H9 (cell line): ENCODE data around the gene ASPN. TPM values are rescaled to one million over a fixed set of nuclear protein-coding genes. Genes with fewer than 3 reads are reported as not detected.

Source experiments
- DNase-seq: peaks from one replicate; pipeline ENCODE4 v3.0.0-alpha.2; 2017
- H2AFZ ChIP-seq: one replicate; pipeline ENCODE4 v1.6.1; 2013; ENCODE audit warnings: mild to moderate bottlenecking, low read length, control low read depth, moderate library complexity
- H2AK5ac ChIP-seq: 2 replicates; pipeline ENCODE4 v1.6.1; 2013; ENCODE audit warnings: low read length, control low read depth, mixed read lengths; ENCODE audit not compliant: insufficient read length
- H2BK120ac ChIP-seq: one replicate; pipeline ENCODE4 v1.6.1; 2013; ENCODE audit warnings: low read depth, mild to moderate bottlenecking, low read length, control low read depth, inconsistent platforms; ENCODE audit not compliant: poor library complexity, severe bottlenecking
- H2BK12ac ChIP-seq: 2 replicates; pipeline ENCODE4 v1.6.1; 2013; ENCODE audit warnings: low read length, control low read depth, mixed read lengths, low read depth; ENCODE audit not compliant: insufficient read length
- H2BK15ac ChIP-seq: 2 replicates; pipeline ENCODE4 v1.6.1; 2013; ENCODE audit warnings: low read depth, low read length, control low read depth
- H2BK20ac ChIP-seq: one replicate; pipeline ENCODE4 v1.6.1; 2013; ENCODE audit warnings: low read depth, mild to moderate bottlenecking, low read length, control low read depth, inconsistent platforms; ENCODE audit not compliant: poor library complexity, severe bottlenecking
- H2BK5ac ChIP-seq: 2 replicates; pipeline ENCODE4 v1.6.1; 2013; ENCODE audit warnings: low read length, control low read depth, mixed read lengths; ENCODE audit not compliant: insufficient read length
- H3K14ac ChIP-seq: 2 replicates; pipeline ENCODE4 v1.6.1; 2013; ENCODE audit warnings: low read length, control low read depth; ENCODE audit not compliant: insufficient read depth
- H3K18ac ChIP-seq: 2 replicates; pipeline ENCODE4 v1.6.1; 2013; ENCODE audit warnings: low read depth, mild to moderate bottlenecking, mixed read lengths, low read length, control low read depth; ENCODE audit not compliant: insufficient read length
- H3K23ac ChIP-seq: 2 replicates; pipeline ENCODE4 v1.6.1; 2013; ENCODE audit warnings: low read length, control low read depth, mixed read lengths, low read depth; ENCODE audit not compliant: insufficient read length
- H3K23me2 ChIP-seq: 2 replicates; pipeline ENCODE4 v1.6.1; 2013; ENCODE audit warnings: low read depth, mild to moderate bottlenecking, mixed read lengths, low read length, control low read depth; ENCODE audit not compliant: insufficient read length, poor library complexity, severe bottlenecking
- H3K27ac ChIP-seq: 2 replicates; pipeline ENCODE4 v1.5.1; 2013; ENCODE audit warnings: low read length, control low read depth, mixed read lengths, low read depth; ENCODE audit not compliant: insufficient read length
- H3K27me3 ChIP-seq: 2 replicates; pipeline ENCODE4 v1.6.1; 2013; ENCODE audit warnings: low read length, control low read depth, inconsistent platforms; ENCODE audit not compliant: insufficient read depth
- H3K4ac ChIP-seq: 2 replicates; pipeline ENCODE4 v1.6.1; 2013; ENCODE audit warnings: low read depth, mild to moderate bottlenecking, control low read depth, inconsistent platforms, low read length, moderate library complexity
- H3K4me1 ChIP-seq: 2 replicates; pipeline ENCODE4 v1.6.1; 2013; ENCODE audit warnings: low read length, control low read depth, inconsistent platforms; ENCODE audit not compliant: insufficient read depth
- H3K4me2 ChIP-seq: 2 replicates; pipeline ENCODE4 v1.6.1; 2013; ENCODE audit warnings: low read length, control low read depth, mixed read lengths; ENCODE audit not compliant: insufficient read length, insufficient read depth
- H3K56ac ChIP-seq: 2 replicates; pipeline ENCODE4 v1.6.1; 2013; ENCODE audit warnings: low read depth, mild to moderate bottlenecking, mixed read lengths, low read length, control low read depth; ENCODE audit not compliant: insufficient read length
- H3K79me1 ChIP-seq: 2 replicates; pipeline ENCODE4 v1.6.1; 2013; ENCODE audit warnings: low read depth, mild to moderate bottlenecking, moderate library complexity, low read length, control low read depth, inconsistent platforms; ENCODE audit not compliant: insufficient read depth, poor library complexity, severe bottlenecking
- H3K79me2 ChIP-seq: 2 replicates; pipeline ENCODE4 v1.6.1; 2013; ENCODE audit warnings: low read length, control low read depth, inconsistent platforms; ENCODE audit not compliant: insufficient read depth
- H3K9ac ChIP-seq: 2 replicates; pipeline ENCODE4 v1.6.1; 2013; ENCODE audit warnings: low read length, control low read depth, mixed read lengths; ENCODE audit not compliant: insufficient read length; ENCODE audit errors: extremely low read depth
- H3K9me3 ChIP-seq: one replicate; pipeline ENCODE4 v1.6.1; 2013; ENCODE audit warnings: low read depth, low read length, inconsistent platforms; ENCODE audit not compliant: control insufficient read depth
- H3T11ph ChIP-seq: one replicate; pipeline ENCODE4 v1.6.1; 2013; ENCODE audit warnings: mild to moderate bottlenecking, low read length, control low read depth, inconsistent platforms
- H4K20me1 ChIP-seq: one replicate; pipeline ENCODE4 v1.6.1; 2013; ENCODE audit not compliant: control insufficient read depth, insufficient read length, insufficient read depth
- H4K5ac ChIP-seq: 2 replicates; pipeline ENCODE4 v1.6.1; 2013; ENCODE audit warnings: low read depth, mild to moderate bottlenecking, mixed read lengths, low read length, control low read depth; ENCODE audit not compliant: insufficient read length
- H4K8ac ChIP-seq: replicated peaks from 2 replicates; pipeline ENCODE4 v1.6.1; 2013; ENCODE audit warnings: low read length, control low read depth, mixed read lengths, low read depth; ENCODE audit not compliant: insufficient read length
- H4K91ac ChIP-seq: 2 replicates; pipeline ENCODE4 v1.6.1; 2013; ENCODE audit warnings: low read depth, mild to moderate bottlenecking, moderate library complexity, mixed read lengths, low read length, control low read depth; ENCODE audit not compliant: insufficient read length
- H3K27ac Mint-ChIP-seq, 3 experiments: 2 replicates in 2 of 3; 3 replicates in 1 of 3; pipeline ENCODE4 v1.8.0; 2020 to 2021; ENCODE audit warnings: mixed read lengths in 3 of 3, mild to moderate bottlenecking in 1 of 3, moderate library complexity in 1 of 3
- H3K27me3 Mint-ChIP-seq: 2 replicates; pipeline ENCODE4 v1.8.0; 2021; ENCODE audit warnings: low read depth, mild to moderate bottlenecking, moderate library complexity, mixed read lengths
- H3K36me3 Mint-ChIP-seq, 3 experiments: 2 replicates in 2 of 3; 3 replicates in 1 of 3; pipeline ENCODE4 v1.8.0; 2020 to 2021; ENCODE audit warnings: low read depth in 3 of 3, mixed read lengths in 3 of 3; ENCODE audit not compliant: insufficient read depth in 1 of 3
- H3K4me1 Mint-ChIP-seq, 2 experiments: 2 replicates each; pipeline ENCODE4 v1.8.0; 2020; ENCODE audit warnings: mixed read lengths in 2 of 2
- H3K4me3 Mint-ChIP-seq, 2 experiments: 2 replicates in 1 of 2; 3 replicates in 1 of 2; pipeline ENCODE4 v1.8.0; 2020 to 2021; ENCODE audit warnings: mild to moderate bottlenecking in 2 of 2, mixed read lengths in 2 of 2, moderate library complexity in 1 of 2
- H3K9me3 Mint-ChIP-seq, 2 experiments: 2 replicates in 1 of 2; 3 replicates in 1 of 2; pipeline ENCODE4 v1.8.0; 2020; ENCODE audit warnings: mild to moderate bottlenecking in 2 of 2, mixed read lengths in 2 of 2, moderate library complexity in 1 of 2
- CTCF ChIP-seq: fragments of 200-600 bp; sonication (generic); conservative IDR thresholded peaks from 3 replicates; pipeline ENCODE4 v1.8.0; 2021; ENCODE audit warnings: antibody characterized with exemption, mild to moderate bottlenecking
- WGBS: extraction: QIAGEN DNeasy Blood & Tissue Kit; methylation state at CpG from one replicate; pipeline ENCODE4 v1.1.7; 2013; ENCODE audit warnings: missing lambda C conversion rate, low lambda C conversion rate, mixed read lengths; ENCODE audit not compliant: insufficient read length; ENCODE audit errors: extremely low coverage; 5-methylcytosine and 5-hydroxymethylcytosine counted together
- total RNA-seq: library from RNA; stranded (reverse); gene quantifications from 2 replicates; pipeline ENCODE4 v1.2.1, GENCODE V29; 2021

Gene ASPN
- total RNA-seq, 1 experiment from 2014 or later: not detected

- H3K4me3 Mint-ChIP-seq: no peak overlapping the region
These were observed 12.6 kb upstream of the ASPN start for GRCh38 chr9:92494856-92495255.

More at GRCh38 chr9:92494856-92495255, 12.6 kb upstream of the ASPN start:
- Mint-ChIP-seq H3K36me3 (no peaks in the 10 kb centered on the region; a peak in 1 of 7 replicates), H3K4me1 (peaks cover 5 to 9% of the 10 kb centered on the region in 2 experiments), H3K27me3 (no peaks in the 10 kb centered on the region), H3K27ac (no peak overlapping the region), H3K9me3 (no peaks in the 10 kb centered on the region)
- no peak overlapping the region for H3K18ac ChIP-seq
- no peak overlapping the region for H2BK20ac ChIP-seq
- H3K4me2 ChIP-seq: no peak overlapping the region
- no peak overlapping the region for H2BK120ac ChIP-seq
- no peak overlapping the region for H4K91ac ChIP-seq
- no peak overlapping the region for H4K8ac ChIP-seq
- no peak overlapping the region for H3K27ac ChIP-seq
- H2BK15ac ChIP-seq: no peak overlapping the region
- no peaks in the 10 kb centered on the region for H3K23me2 ChIP-seq
- no peaks in the 10 kb centered on the region for H3K79me1 ChIP-seq
- H4K20me1 ChIP-seq: no peaks in the 10 kb centered on the region
- no peak overlapping the region for H3K14ac ChIP-seq
- H4K5ac ChIP-seq: no peak overlapping the region
- H2BK5ac ChIP-seq: no peak overlapping the region
- no peak for DNase-seq
- no peaks in the 10 kb centered on the region for H3K79me2 ChIP-seq
- no peak overlapping the region for H3K4ac ChIP-seq
- no peak overlapping the region for H2AFZ ChIP-seq
- no peaks in the 10 kb centered on the region; the same call in 1 of the 2 replicates for H3K4me1 ChIP-seq
- no peak overlapping the region for H3T11ph ChIP-seq
- TF ChIP-seq CTCF: no peak
- H3K56ac ChIP-seq: no peak overlapping the region
- H3K9ac ChIP-seq: no peak overlapping the region
- WGBS: no CpG with 5 or more reads among the region's 2 CpGs
- no peak overlapping the region for H2BK12ac ChIP-seq
- no peak overlapping the region for H2AK5ac ChIP-seq
- no peaks in the 10 kb centered on the region for H3K9me3 ChIP-seq
- no peaks in the 10 kb centered on the region for H3K27me3 ChIP-seq
- no peak overlapping the region for H3K23ac ChIP-seq
